ENCODE data around the gene SALL3. TPM values are rescaled to one million over a fixed set of nuclear protein-coding genes. Genes with fewer than 3 reads are reported as not detected.
A peak's percentile ranks its signal among the peaks of the same experiment; 100 is the strongest.

Gene SALL3
- total and polyA plus RNA-seq, 2 of the 8 experiments (the other 6 are each of a cell fraction or from before 2014, with no cell fraction given), result 10.5 to 46.4 TPM

DNA sequence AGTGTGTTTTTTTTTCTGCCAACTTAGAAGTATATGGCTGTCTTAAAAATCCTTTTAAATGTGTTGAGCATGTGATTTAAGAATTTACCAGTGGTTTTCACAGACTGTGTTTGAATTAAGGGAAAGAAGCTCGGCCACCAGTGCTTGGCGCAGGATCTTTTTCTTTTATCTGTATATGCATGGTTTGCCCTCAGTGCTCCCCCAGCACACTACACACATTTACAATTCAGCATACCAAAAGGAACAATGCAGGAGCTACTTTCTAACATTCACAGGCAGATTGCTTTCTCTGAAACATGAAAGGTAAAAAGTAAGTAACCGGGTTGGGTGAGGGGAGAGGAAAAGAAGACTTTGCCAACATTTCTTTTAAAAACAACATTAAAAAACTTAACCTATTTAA is 3.9 kb downstream of the SALL3 start (continued):
- TF ChIP-seq ASH2L (IDR thresholded peaks at IDR 0.05; ENCODE audit: low read length) (peak; percentile 43), SP1 (IDR thresholded peaks at IDR 0.05; ENCODE audit: low read depth, low read length) (peak; percentile 81), KDM5A (IDR thresholded peaks at IDR 0.05; ENCODE audit: low read length) (no peak), HDAC2 (IDR thresholded peaks at IDR 0.05; ENCODE audit: borderline replicate concordance in 1 of 2, low read depth in 2 of 2, low read length in 2 of 2) (peak in 1 of 2 experiments; percentile 85; a peak in 1 of 4 replicates), NANOG (IDR thresholded peaks at IDR 0.05; ENCODE audit: insufficient read depth, low read depth, low read length, poor library complexity, severe bottlenecking) (peak; percentile 92), NRF1 (IDR thresholded peaks at IDR 0.05; ENCODE audit: low read depth, low read length) (no peak)

All from H1 (cell line).